ENCODE measurements around the gene RGL3.

GRCh38 chr19:11377237-11377636 lies 41.9 kb downstream of the RGL3 start:
- no peak for TF ChIP-seq ZNF274 (IDR thresholded peaks at IDR 0.05; ENCODE audit: low read depth, low read length)
- TF ChIP-seq YY1 (IDR thresholded peaks at IDR 0.05; ENCODE audit: insufficient read depth, insufficient read length): no peak
- TF ChIP-seq SUZ12 (IDR thresholded peaks at IDR 0.05; ENCODE audit: extremely low read depth, insufficient read depth, insufficient read length): no peak

Measured in NT2/D1 (cell line).